Measurements from ENCODE around the gene PCDHB10.
"Not testable (repeated sequence)": the region's sequence is repeated elsewhere in the genome, so short reads cannot be mapped to it uniquely, and the experiment has no call there.

Gene PCDHB10

GRCh38 chr5:141208478-141208877 is 16.3 kb downstream of the PCDHB10 start, which contains the start of gene PCDHB12:
TSS of gene PCDHB12 (plus strand) at chr5:141208719. CDS start at chr5:141208908, 189 bp downstream.
- no peak for TF ChIP-seq EZH2phosphoT487 (IDR thresholded peaks at IDR 0.05; ENCODE audit: borderline replicate concordance)
- TF ChIP-seq CTCF (conservative IDR thresholded peaks at IDR 0.05; ENCODE audit: low read length), result no peak
- H3K9me2 ChIP-seq (replicated peaks; ENCODE audit: low read depth, low read length), result no peaks in the 10 kb centered on the region
- no peaks in the 10 kb centered on the region for H3K4me1 ChIP-seq (ENCODE audit: insufficient read depth, low read length, poor library complexity, severe bottlenecking)
- H3K4me2 ChIP-seq (ENCODE audit: low read depth, low read length, poor library complexity, severe bottlenecking), result no peak within 1 kb of the TSS
- H3F3A ChIP-seq (ENCODE audit: low read depth), result no peaks in the 10 kb centered on the region
- no peak within 1 kb of the TSS for H3K9ac ChIP-seq (ENCODE audit: low read depth, low read length, poor library complexity, severe bottlenecking)
- H3K36me3 ChIP-seq (ENCODE audit: insufficient read depth, low read length), result no peaks in the 10 kb centered on the region
- H3K9me3 ChIP-seq (ENCODE audit: insufficient read depth, low read depth, low read length), result no peaks in the 10 kb centered on the region
- no peaks in the 10 kb centered on the region for H4K20me1 ChIP-seq (ENCODE audit: insufficient read depth, low read length, poor library complexity, severe bottlenecking)
- no peaks in the 10 kb centered on the region for H3K79me2 ChIP-seq (ENCODE audit: insufficient read depth, low read length)
- no peak within 1 kb of the TSS for H3K4me3 ChIP-seq (ENCODE audit: low read length, poor library complexity, severe bottlenecking)
- no peaks in the 10 kb centered on the region for H3K27me3 ChIP-seq (ENCODE audit: insufficient read depth, low read length, poor library complexity, severe bottlenecking)
- H2AFZ ChIP-seq (ENCODE audit: low read length), result no peak within 1 kb of the TSS

- H3F3A ChIP-seq (ENCODE audit: low read depth); H3K9ac ChIP-seq (ENCODE audit: low read depth, low read length, poor library complexity, severe bottlenecking); H3K36me3 ChIP-seq (ENCODE audit: insufficient read depth, low read length); H3K4me3 ChIP-seq (ENCODE audit: low read length, poor library complexity, severe bottlenecking); H3K9me3 ChIP-seq (ENCODE audit: insufficient read depth, low read depth, low read length); H3K9me2 ChIP-seq (replicated peaks; ENCODE audit: low read depth, low read length); H4K20me1 ChIP-seq (ENCODE audit: insufficient read depth, low read length, poor library complexity, severe bottlenecking); H3K4me2 ChIP-seq (ENCODE audit: low read depth, low read length, poor library complexity, severe bottlenecking); H3K79me2 ChIP-seq (ENCODE audit: insufficient read depth, low read length); H3K4me1 ChIP-seq (ENCODE audit: insufficient read depth, low read length, poor library complexity, severe bottlenecking); H2AFZ ChIP-seq (ENCODE audit: low read length); H3K27me3 ChIP-seq (ENCODE audit: insufficient read depth, low read length, poor library complexity, severe bottlenecking): not testable (repeated sequence)
Measured at GRCh38 chr5:141210281-141210680, 18.1 kb downstream of the PCDHB10 start.

GRCh38 chr5:141210849-141211248 is 18.7 kb downstream of the PCDHB10 start:
- not testable (repeated sequence) for H3K4me1 ChIP-seq (ENCODE audit: insufficient read depth, low read length, poor library complexity, severe bottlenecking); H3K9ac ChIP-seq (ENCODE audit: low read depth, low read length, poor library complexity, severe bottlenecking); H3K36me3 ChIP-seq (ENCODE audit: insufficient read depth, low read length); H3K27me3 ChIP-seq (ENCODE audit: insufficient read depth, low read length, poor library complexity, severe bottlenecking); H3K79me2 ChIP-seq (ENCODE audit: insufficient read depth, low read length); H3K9me2 ChIP-seq (replicated peaks; ENCODE audit: low read depth, low read length); H3K4me3 ChIP-seq (ENCODE audit: low read length, poor library complexity, severe bottlenecking); H3K9me3 ChIP-seq (ENCODE audit: insufficient read depth, low read depth, low read length); H2AFZ ChIP-seq (ENCODE audit: low read length); H3F3A ChIP-seq (ENCODE audit: low read depth); H4K20me1 ChIP-seq (ENCODE audit: insufficient read depth, low read length, poor library complexity, severe bottlenecking); H3K4me2 ChIP-seq (ENCODE audit: low read depth, low read length, poor library complexity, severe bottlenecking)

GRCh38 chr5:141213656-141214339 is 21.6 kb downstream of the PCDHB10 start, which contains the start of gene PCDHB13:
TSS of gene PCDHB13 (plus strand) at chr5:141213919. CDS start at chr5:141214124, 205 bp downstream.
- not testable (repeated sequence) for H3K79me2 ChIP-seq (ENCODE audit: insufficient read depth, low read length); H3K4me2 ChIP-seq (ENCODE audit: low read depth, low read length, poor library complexity, severe bottlenecking)

GRCh38 chr5:141214583-141214982 is 22.4 kb downstream of the PCDHB10 start:
- H3K9ac ChIP-seq (ENCODE audit: low read depth, low read length, poor library complexity, severe bottlenecking); H3K9me2 ChIP-seq (replicated peaks; ENCODE audit: low read depth, low read length); H4K20me1 ChIP-seq (ENCODE audit: insufficient read depth, low read length, poor library complexity, severe bottlenecking); H3K36me3 ChIP-seq (ENCODE audit: insufficient read depth, low read length); H3K4me3 ChIP-seq (ENCODE audit: low read length, poor library complexity, severe bottlenecking); H3F3A ChIP-seq (ENCODE audit: low read depth); H2AFZ ChIP-seq (ENCODE audit: low read length); H3K27me3 ChIP-seq (ENCODE audit: insufficient read depth, low read length, poor library complexity, severe bottlenecking); H3K9me3 ChIP-seq (ENCODE audit: insufficient read depth, low read depth, low read length); H3K4me2 ChIP-seq (ENCODE audit: low read depth, low read length, poor library complexity, severe bottlenecking); H3K79me2 ChIP-seq (ENCODE audit: insufficient read depth, low read length); H3K4me1 ChIP-seq (ENCODE audit: insufficient read depth, low read length, poor library complexity, severe bottlenecking): not testable (repeated sequence)

More at GRCh38 chr5:141213656-141214339, 21.6 kb downstream of the PCDHB10 start, which contains the start of gene PCDHB13:
- not testable (repeated sequence) for H3K9me3 ChIP-seq (ENCODE audit: insufficient read depth, low read depth, low read length); H3F3A ChIP-seq (ENCODE audit: low read depth); H3K27me3 ChIP-seq (ENCODE audit: insufficient read depth, low read length, poor library complexity, severe bottlenecking); H3K36me3 ChIP-seq (ENCODE audit: insufficient read depth, low read length); H3K9me2 ChIP-seq (replicated peaks; ENCODE audit: low read depth, low read length); H2AFZ ChIP-seq (ENCODE audit: low read length); H4K20me1 ChIP-seq (ENCODE audit: insufficient read depth, low read length, poor library complexity, severe bottlenecking); H3K9ac ChIP-seq (ENCODE audit: low read depth, low read length, poor library complexity, severe bottlenecking); H3K4me1 ChIP-seq (ENCODE audit: insufficient read depth, low read length, poor library complexity, severe bottlenecking); H3K4me3 ChIP-seq (ENCODE audit: low read length, poor library complexity, severe bottlenecking)

GRCh38 chr5:141215504-141215903 is 23.4 kb downstream of the PCDHB10 start:
- not testable (repeated sequence) for H3K79me2 ChIP-seq (ENCODE audit: insufficient read depth, low read length); H3K4me2 ChIP-seq (ENCODE audit: low read depth, low read length, poor library complexity, severe bottlenecking); H3F3A ChIP-seq (ENCODE audit: low read depth); H3K4me1 ChIP-seq (ENCODE audit: insufficient read depth, low read length, poor library complexity, severe bottlenecking); H2AFZ ChIP-seq (ENCODE audit: low read length); H3K9me2 ChIP-seq (replicated peaks; ENCODE audit: low read depth, low read length); H3K9me3 ChIP-seq (ENCODE audit: insufficient read depth, low read depth, low read length); H4K20me1 ChIP-seq (ENCODE audit: insufficient read depth, low read length, poor library complexity, severe bottlenecking); H3K36me3 ChIP-seq (ENCODE audit: insufficient read depth, low read length); H3K9ac ChIP-seq (ENCODE audit: low read depth, low read length, poor library complexity, severe bottlenecking); H3K4me3 ChIP-seq (ENCODE audit: low read length, poor library complexity, severe bottlenecking); H3K27me3 ChIP-seq (ENCODE audit: insufficient read depth, low read length, poor library complexity, severe bottlenecking)
